ENCODE results near the gene RBFA. TPM values are rescaled to one million over a fixed set of nuclear protein-coding genes. Genes with fewer than 3 reads are reported as not detected.
"Not testable (repeated sequence)": the region's sequence is repeated elsewhere in the genome, so short reads cannot be mapped to it uniquely, and the experiment has no call there.

The RBFA gene
- total RNA-seq, 1 experiment from 2014 or later = 38.9 TPM

DNA sequence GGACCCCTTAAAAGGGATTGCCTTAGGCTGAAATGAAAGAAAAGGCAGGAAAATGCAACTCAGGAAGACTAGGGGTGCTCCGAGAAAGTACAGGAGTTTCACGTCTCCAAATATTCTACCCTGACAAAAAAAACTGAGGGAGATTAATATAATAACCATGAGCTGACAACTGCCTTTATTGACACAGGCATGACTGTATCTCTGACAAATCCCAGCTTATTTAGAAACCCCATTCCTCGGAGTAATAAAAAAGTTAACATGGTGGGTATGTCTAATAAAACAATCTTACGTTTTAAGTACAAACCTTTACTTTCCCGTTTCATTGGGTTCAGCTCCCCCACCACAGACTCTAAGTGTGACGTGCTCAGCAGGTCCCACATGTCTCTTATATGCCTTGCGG, 7.9 kb upstream of the RBFA start:
- H4K20me1 ChIP-seq (ENCODE audit: low read length) = no peaks in the 10 kb centered on the region
- H3K9ac ChIP-seq (ENCODE audit: low read length) = 0 out of 2 replicates have a peak overlapping the region, but pooled peaks have one; percentile 11
- no peaks in the 10 kb centered on the region for H3K79me2 ChIP-seq (ENCODE audit: low read length)
- H3F3A ChIP-seq (ENCODE audit: low read length, unreplicated experiment) = no peaks in the 10 kb centered on the region
- TF ChIP-seq, protein P1, sequence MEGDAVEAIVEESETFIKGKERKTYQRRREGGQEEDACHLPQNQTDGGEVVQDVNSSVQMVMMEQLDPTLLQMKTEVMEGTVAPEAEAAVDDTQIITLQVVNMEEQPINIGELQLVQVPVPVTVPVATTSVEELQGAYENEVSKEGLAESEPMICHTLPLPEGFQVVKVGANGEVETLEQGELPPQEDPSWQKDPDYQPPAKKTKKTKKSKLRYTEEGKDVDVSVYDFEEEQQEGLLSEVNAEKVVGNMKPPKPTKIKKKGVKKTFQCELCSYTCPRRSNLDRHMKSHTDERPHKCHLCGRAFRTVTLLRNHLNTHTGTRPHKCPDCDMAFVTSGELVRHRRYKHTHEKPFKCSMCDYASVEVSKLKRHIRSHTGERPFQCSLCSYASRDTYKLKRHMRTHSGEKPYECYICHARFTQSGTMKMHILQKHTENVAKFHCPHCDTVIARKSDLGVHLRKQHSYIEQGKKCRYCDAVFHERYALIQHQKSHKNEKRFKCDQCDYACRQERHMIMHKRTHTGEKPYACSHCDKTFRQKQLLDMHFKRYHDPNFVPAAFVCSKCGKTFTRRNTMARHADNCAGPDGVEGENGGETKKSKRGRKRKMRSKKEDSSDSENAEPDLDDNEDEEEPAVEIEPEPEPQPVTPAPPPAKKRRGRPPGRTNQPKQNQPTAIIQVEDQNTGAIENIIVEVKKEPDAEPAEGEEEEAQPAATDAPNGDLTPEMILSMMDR (conservative IDR thresholded peaks at IDR 0.05; ENCODE audit: low read depth, low read length) = no peak
- no peak for TF ChIP-seq EZH2 (IDR thresholded peaks at IDR 0.05; ENCODE audit: low read length, unreplicated experiment)
- TF ChIP-seq EZH2phosphoT487 (IDR thresholded peaks at IDR 0.05; ENCODE audit: borderline replicate concordance, low read length) = no peak
- peak overlapping the region; percentile 76 for H3K4me2 ChIP-seq (ENCODE audit: low read length)
- DNase-seq = peak; percentile 75
- no peaks in the 10 kb centered on the region for H3K9me2 ChIP-seq (replicated peaks; ENCODE audit: low read length)
- POLR2A ChIA-PET (ENCODE audit: unreplicated experiment) = interaction anchor here (0.6 to 0.9 kb wide), 2 partner anchors 16 to 56 kb away, joined by 3 to 4 read pairs; no protein-coding TSS in a partner anchor
- peaks cover 26% of the 10 kb centered on the region for H3K9me3 ChIP-seq (ENCODE audit: low read length)
- H3K27ac ChIP-seq (ENCODE audit: low read length) = peak overlapping the region; percentile 62
- peak; percentile 85 for ATAC-seq
- peak overlapping the region; percentile 44; the same call in 1 of the 2 replicates for H2AFZ ChIP-seq (ENCODE audit: low read length)
- peaks cover 9% of the 10 kb centered on the region; the same call in 1 of the 2 replicates for H3K36me3 ChIP-seq (ENCODE audit: low read depth, low read length)
- peaks cover 21% of the 10 kb centered on the region for H3K4me1 ChIP-seq (ENCODE audit: insufficient read depth, low read length)
- intact Hi-C loops (cut with micrococcal nuclease) = loop anchor here (2.0 kb wide), 2 partner anchors 40 to 92 kb away; no protein-coding TSS in a partner anchor
- CTCF ChIA-PET = interaction anchor here (0.6 kb wide), 2 partner anchors 40 to 42 kb away, joined by 3 to 5 read pairs; no protein-coding TSS in a partner anchor
- no peaks in the 10 kb centered on the region for H3K27me3 ChIP-seq (ENCODE audit: low read length)
- H3K4me3 ChIP-seq (ENCODE audit: low read length) = peak overlapping the region; percentile 45
- no TSS peak for BruUV-seq (replicated peaks)

- peaks cover 22% of the 10 kb centered on the region for H3K4me1 ChIP-seq (ENCODE audit: insufficient read depth, low read length)
- DNase-seq (peak; percentile 79), ATAC-seq (peak; percentile 69)
- H3K4me2 ChIP-seq (ENCODE audit: low read length); H3F3A ChIP-seq (ENCODE audit: low read length, unreplicated experiment); H3K9me2 ChIP-seq (replicated peaks; ENCODE audit: low read length); H3K4me3 ChIP-seq (ENCODE audit: low read length); POLR2A ChIA-PET (ENCODE audit: unreplicated experiment); H3K9ac ChIP-seq (ENCODE audit: low read length); H3K79me2 ChIP-seq (ENCODE audit: low read length); BruUV-seq (replicated peaks); H3K27me3 ChIP-seq (ENCODE audit: low read length); H3K36me3 ChIP-seq (ENCODE audit: low read depth, low read length); CTCF ChIA-PET; H2AFZ ChIP-seq (ENCODE audit: low read length); H4K20me1 ChIP-seq (ENCODE audit: low read length): not testable (repeated sequence)
- peak overlapping the region; percentile 62 for H3K27ac ChIP-seq (ENCODE audit: low read length)
- intact Hi-C loops (cut with micrococcal nuclease) = loop anchor here (2.0 kb wide), 2 partner anchors 41 to 93 kb away; no protein-coding TSS in a partner anchor
- H3K9me3 ChIP-seq (ENCODE audit: low read length) = peaks cover 12% of the 10 kb centered on the region; the same call in 1 of the 2 replicates
These were observed 6.5 kb upstream of the RBFA start for GRCh38 chr18:80027719-80028118.

GRCh38 chr18:80029690-80030089, 4.5 kb upstream of the RBFA start:
- H3K36me3 ChIP-seq (ENCODE audit: low read depth, low read length) = peaks cover 3% of the 10 kb centered on the region; the same call in 1 of the 2 replicates
- H3K4me3 ChIP-seq (ENCODE audit: low read length) = no peak overlapping the region
- ChIA-PET CTCF (no interaction called here), POLR2A (ENCODE audit: unreplicated experiment) (no interaction called here)
- 0 out of 2 replicates have a peak, but pooled peaks cover 3% of the 10 kb centered on the region for H3K9me3 ChIP-seq (ENCODE audit: low read length)
- H2AFZ ChIP-seq (ENCODE audit: low read length) = no peak overlapping the region
- no peaks in the 10 kb centered on the region for H4K20me1 ChIP-seq (ENCODE audit: low read length)
- TF ChIP-seq EZH2 (IDR thresholded peaks at IDR 0.05; ENCODE audit: low read length, unreplicated experiment) (no peak), EZH2phosphoT487 (IDR thresholded peaks at IDR 0.05; ENCODE audit: borderline replicate concordance, low read length) (no peak)
- no peak overlapping the region for H3K4me2 ChIP-seq (ENCODE audit: low read length)
- intact Hi-C loops (cut with micrococcal nuclease) = no loop called here
- no peak overlapping the region for H3K27ac ChIP-seq (ENCODE audit: low read length)
- no peaks in the 10 kb centered on the region for H3F3A ChIP-seq (ENCODE audit: low read length, unreplicated experiment)
- peaks cover 24% of the 10 kb centered on the region for H3K4me1 ChIP-seq (ENCODE audit: insufficient read depth, low read length)
- BruUV-seq (replicated peaks) = no TSS peak
- H3K79me2 ChIP-seq (ENCODE audit: low read length) = peaks cover 10% of the 10 kb centered on the region
- no peak overlapping the region for H3K9ac ChIP-seq (ENCODE audit: low read length)
- ATAC-seq (no peak), DNase-seq (no peak)
- no peaks in the 10 kb centered on the region for H3K9me2 ChIP-seq (replicated peaks; ENCODE audit: low read length)
- H3K27me3 ChIP-seq (ENCODE audit: low read length) = no peaks in the 10 kb centered on the region
